Coronary artery (tissue), 2 donors: Measurements from ENCODE around the gene CPLX3.

Experiments used
- DNase-seq: peaks from one replicate; pipeline ENCODE4 v3.0.0-alpha.2; 2017; ENCODE audit warnings: low spot score
- H3K27ac ChIP-seq, 2 donors: fragments of 200-600 bp; sonication (generic); one replicate each; pipeline ENCODE4 v1.5.1; 2016 to 2019
- H3K4me3 ChIP-seq: fragments of 200-600 bp; sonication (generic); 2 replicates; pipeline ENCODE4 v1.5.1; 2016; ENCODE audit warnings: mild to moderate bottlenecking, moderate library complexity
- CTCF ChIP-seq: fragments of 200-600 bp; sonication (generic); IDR thresholded peaks from one replicate; pipeline ENCODE4 v1.5.1; 2019; ENCODE audit warnings: antibody characterized with exemption

CPLX3 gene

GRCh38 chr15:74821790-74822158 is 4.7 kb upstream of the CPLX3 start:
- Histone ChIP-seq H3K27ac (no peak overlapping the region), H3K4me3 (no peak overlapping the region)
- DNase-seq, result no peak
- no peak for TF ChIP-seq CTCF

GRCh38 chr15:74822233-74822632 is 4.2 kb upstream of the CPLX3 start:
- Histone ChIP-seq H3K27ac (no peak overlapping the region), H3K4me3 (no peak overlapping the region)
- TF ChIP-seq CTCF, result no peak
- no peak for DNase-seq

GRCh38 chr15:74823324-74823723 is 3.1 kb upstream of the CPLX3 start:
- DNase-seq, result no peak
- no peak for TF ChIP-seq CTCF
- Histone ChIP-seq H3K4me3 (no peak overlapping the region), H3K27ac (no peak overlapping the region)

GRCh38 chr15:74824976-74825375 is 1.5 kb upstream of the CPLX3 start:
- DNase-seq, result no peak
- TF ChIP-seq CTCF, result no peak
- Histone ChIP-seq H3K27ac (no peak overlapping the region), H3K4me3 (no peak overlapping the region)

GRCh38 chr15:74825866-74826265 is 561 bp upstream of the CPLX3 start:
- no peak for TF ChIP-seq CTCF
- no peak for DNase-seq
- Histone ChIP-seq H3K4me3 (no peak overlapping the region), H3K27ac (no peak overlapping the region)

GRCh38 chr15:74826921-74827320 is 494 bp downstream of the CPLX3 start:
- Histone ChIP-seq H3K27ac (no peak overlapping the region), H3K4me3 (no peak overlapping the region)
- no peak for DNase-seq
- TF ChIP-seq CTCF, result no peak

GRCh38 chr15:74827614-74828013 is 1.2 kb downstream of the CPLX3 start:
- no peak for TF ChIP-seq CTCF
- no peak overlapping the region for H3K27ac ChIP-seq
- H3K4me3 ChIP-seq, result no peak overlapping the region
- DNase-seq, result no peak
